ENCODE measurements around the gene ZBTB7C.

DNA sequence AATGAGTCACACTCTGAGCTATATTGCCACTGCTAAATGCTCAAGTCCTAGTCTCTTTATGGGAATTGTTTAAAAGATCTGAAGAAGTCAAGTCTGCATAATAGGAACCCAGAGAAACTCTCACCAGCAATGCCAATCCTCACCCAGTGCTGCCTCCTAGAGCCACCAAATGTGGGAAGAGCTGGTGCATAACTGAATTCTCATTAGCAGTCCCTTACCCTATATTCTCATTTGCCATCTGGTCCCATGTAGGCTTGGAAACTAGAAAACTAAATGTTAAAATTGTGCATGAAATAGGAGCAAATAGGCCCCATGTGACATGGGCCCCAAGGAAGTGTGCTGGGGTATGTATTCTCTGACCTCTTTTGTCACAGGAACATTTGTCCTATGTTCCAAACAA is 254.4 kb downstream of the ZBTB7C start:
- TF ChIP-seq SP1 (IDR thresholded peaks at IDR 0.05) (no peak), ARNT (IDR thresholded peaks at IDR 0.05) (no peak), FOXM1 (IDR thresholded peaks at IDR 0.05; ENCODE audit: borderline replicate concordance) (no peak), ELF4 (IDR thresholded peaks at IDR 0.05) (no peak), NFRKB (IDR thresholded peaks at IDR 0.05) (no peak), SUZ12 (IDR thresholded peaks at IDR 0.05) (no peak), FOXK2 (IDR thresholded peaks at IDR 0.05) (no peak), ZNF384 (IDR thresholded peaks at IDR 0.05) (no peak), FOXA1 (IDR thresholded peaks at IDR 0.05) (no peak), HDGF (IDR thresholded peaks at IDR 0.05; ENCODE audit: borderline replicate concordance) (no peak), CTBP1 (IDR thresholded peaks at IDR 0.05; ENCODE audit: borderline replicate concordance) (no peak), BHLHE40 (IDR thresholded peaks at IDR 0.05; ENCODE audit: borderline replicate concordance) (no peak), LEF1 (IDR thresholded peaks at IDR 0.05; ENCODE audit: borderline replicate concordance) (no peak)
- TF ChIP-seq, protein P1, sequence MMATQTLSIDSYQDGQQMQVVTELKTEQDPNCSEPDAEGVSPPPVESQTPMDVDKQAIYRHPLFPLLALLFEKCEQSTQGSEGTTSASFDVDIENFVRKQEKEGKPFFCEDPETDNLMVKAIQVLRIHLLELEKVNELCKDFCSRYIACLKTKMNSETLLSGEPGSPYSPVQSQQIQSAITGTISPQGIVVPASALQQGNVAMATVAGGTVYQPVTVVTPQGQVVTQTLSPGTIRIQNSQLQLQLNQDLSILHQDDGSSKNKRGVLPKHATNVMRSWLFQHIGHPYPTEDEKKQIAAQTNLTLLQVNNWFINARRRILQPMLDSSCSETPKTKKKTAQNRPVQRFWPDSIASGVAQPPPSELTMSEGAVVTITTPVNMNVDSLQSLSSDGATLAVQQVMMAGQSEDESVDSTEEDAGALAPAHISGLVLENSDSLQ (IDR thresholded peaks at IDR 0.05): no peak
